Kidney (tissue), 14 donors: Measurements from ENCODE around the gene XPNPEP2. TPM values are rescaled to one million over a fixed set of nuclear protein-coding genes. Genes with fewer than 3 reads are reported as not detected.

ENCODE experiments used
- DNase-seq, 5 donors: peaks; one replicate each; pipeline ENCODE4 v3.0.0-alpha.2; 2013 to 2020
- FAIRE-seq: peaks from 2 replicates; lab custom pipeline; 2012; peaks lifted over from hg19 to GRCh38; lab: Jason Lieb, UNC
- H3K27ac ChIP-seq, 2 donors: one replicate each; pipeline ENCODE4 v1.7.0; 2013; ENCODE audit warnings: low read depth in 2 of 2, low read length in 2 of 2, inconsistent platforms in 1 of 2
- H3K27me3 ChIP-seq: one replicate; pipeline ENCODE4 v1.7.1; 2013; ENCODE audit warnings: low read length, inconsistent platforms; ENCODE audit not compliant: control insufficient read depth, insufficient read depth
- H3K36me3 ChIP-seq, 3 donors: one replicate each; pipeline versions ENCODE4 v1.7.0 to v1.7.1; 2013; ENCODE audit warnings: low read length in 3 of 3, control low read depth in 1 of 3, inconsistent platforms in 1 of 3; ENCODE audit not compliant: insufficient read depth in 3 of 3, control insufficient read depth in 2 of 3
- H3K4me1 ChIP-seq, 3 donors: one replicate each; pipeline versions ENCODE4 v1.7.0 to v1.7.1; 2013; ENCODE audit warnings: low read length in 3 of 3, inconsistent platforms in 1 of 3, low read depth in 1 of 3; ENCODE audit not compliant: control insufficient read depth in 2 of 3, insufficient read depth in 2 of 3
- H3K4me3 ChIP-seq, 3 donors: one replicate each; pipeline versions ENCODE4 v1.7.0 to v1.8.1; 2013; ENCODE audit warnings: low read length in 3 of 3, control low read depth in 1 of 3, inconsistent platforms in 1 of 3
- H3K9ac ChIP-seq, 3 donors: one replicate each; pipeline versions ENCODE4 v1.7.0 to v1.7.1; 2013; ENCODE audit warnings: low read length in 3 of 3, control low read depth in 1 of 3, inconsistent platforms in 1 of 3
- H3K9me3 ChIP-seq, 3 donors: one replicate each; pipeline versions ENCODE4 v1.7.0 to v1.7.1; 2013; ENCODE audit warnings: low read length in 3 of 3, control low read depth in 1 of 3, inconsistent platforms in 1 of 3; ENCODE audit not compliant: control insufficient read depth in 2 of 3, insufficient read depth in 1 of 3
- intact Hi-C: fragments of 100-400 bp; cut with DNase I; formaldehyde crosslinking; loops from one replicate; pipeline ENCODE4 v1.11.1; 2022
- polyA plus RNA-seq: library from polyadenylated mRNA; stranded (reverse); fragments of 350-450 nt; fragmentation: Illumina TruSeq; extraction: RNeasy Lipid Tissue Mini Kit (QIAGEN cat#74804); gene quantifications from one replicate; pipeline ENCODE4 v1.2.3, GENCODE V29; 2014; ENCODE audit warnings: low read depth, low replicate concordance; ENCODE audit not compliant: insufficient read depth
- total RNA-seq: library from RNA; stranded (reverse); fragmentation: NEBNext Ultra II Directional; extraction: Animal tissue kit (Norgen Biotek cat#: 25700); gene quantifications from one replicate; pipeline ENCODE4 v1.2.1, GENCODE V29; 2021
- TF ChIP-seq, protein P1 (sequence below): IDR thresholded peaks from 3 replicates; pipeline ENCODE4 v1.5.1; 2012; ENCODE audit warnings: mild to moderate bottlenecking, moderate library complexity, borderline replicate concordance; ENCODE audit not compliant: insufficient read depth; ENCODE audit errors: extremely low read depth
- donor health status: control.
- donor health status: control.
- donor health status: control.
- donor health status: control.
- donor health status: control.
- donor health status: DM: yes; HTN: yes; CAD: no.
- donor health status: Normal renal cell carcinoma (clear cell type).

The XPNPEP2 gene
- total and polyA plus RNA-seq, 2 donors from 2014 or later = 2.0 to 78.6 TPM

DNA sequence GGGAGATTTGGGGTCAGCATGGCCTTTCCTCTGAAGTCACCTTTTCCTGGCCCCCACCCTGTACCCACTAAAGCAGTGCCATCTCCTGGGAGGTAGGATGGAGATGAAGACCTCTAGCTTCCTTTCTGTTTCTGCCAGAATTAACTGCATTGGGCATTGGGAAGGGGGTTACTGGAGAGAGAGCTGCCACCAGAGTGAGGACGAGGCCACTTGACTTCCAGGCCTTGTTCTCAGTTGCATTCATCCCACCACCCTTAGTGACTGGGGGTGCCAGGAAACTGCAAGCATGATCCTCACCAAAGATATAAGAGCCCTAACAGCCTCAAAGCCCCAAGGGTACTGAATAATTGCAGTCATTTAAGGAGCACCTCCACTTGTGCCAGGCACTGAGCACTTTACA, 56.8 kb downstream of the XPNPEP2 start:
- H3K9me3 ChIP-seq = no peaks in the 10 kb centered on the region
- H3K27me3 ChIP-seq = no peaks in the 10 kb centered on the region
- H3K4me3 ChIP-seq = no peak overlapping the region
- H3K4me1 ChIP-seq = no peaks in the 10 kb centered on the region
- intact Hi-C loops = no loop called here
- TF ChIP-seq, protein P1, sequence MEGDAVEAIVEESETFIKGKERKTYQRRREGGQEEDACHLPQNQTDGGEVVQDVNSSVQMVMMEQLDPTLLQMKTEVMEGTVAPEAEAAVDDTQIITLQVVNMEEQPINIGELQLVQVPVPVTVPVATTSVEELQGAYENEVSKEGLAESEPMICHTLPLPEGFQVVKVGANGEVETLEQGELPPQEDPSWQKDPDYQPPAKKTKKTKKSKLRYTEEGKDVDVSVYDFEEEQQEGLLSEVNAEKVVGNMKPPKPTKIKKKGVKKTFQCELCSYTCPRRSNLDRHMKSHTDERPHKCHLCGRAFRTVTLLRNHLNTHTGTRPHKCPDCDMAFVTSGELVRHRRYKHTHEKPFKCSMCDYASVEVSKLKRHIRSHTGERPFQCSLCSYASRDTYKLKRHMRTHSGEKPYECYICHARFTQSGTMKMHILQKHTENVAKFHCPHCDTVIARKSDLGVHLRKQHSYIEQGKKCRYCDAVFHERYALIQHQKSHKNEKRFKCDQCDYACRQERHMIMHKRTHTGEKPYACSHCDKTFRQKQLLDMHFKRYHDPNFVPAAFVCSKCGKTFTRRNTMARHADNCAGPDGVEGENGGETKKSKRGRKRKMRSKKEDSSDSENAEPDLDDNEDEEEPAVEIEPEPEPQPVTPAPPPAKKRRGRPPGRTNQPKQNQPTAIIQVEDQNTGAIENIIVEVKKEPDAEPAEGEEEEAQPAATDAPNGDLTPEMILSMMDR = no peak
- FAIRE-seq (no peak), DNase-seq (no peak)
- no peak overlapping the region for H3K27ac ChIP-seq
- H3K36me3 ChIP-seq = no peaks in the 10 kb centered on the region
- no peak overlapping the region for H3K9ac ChIP-seq

DNA sequence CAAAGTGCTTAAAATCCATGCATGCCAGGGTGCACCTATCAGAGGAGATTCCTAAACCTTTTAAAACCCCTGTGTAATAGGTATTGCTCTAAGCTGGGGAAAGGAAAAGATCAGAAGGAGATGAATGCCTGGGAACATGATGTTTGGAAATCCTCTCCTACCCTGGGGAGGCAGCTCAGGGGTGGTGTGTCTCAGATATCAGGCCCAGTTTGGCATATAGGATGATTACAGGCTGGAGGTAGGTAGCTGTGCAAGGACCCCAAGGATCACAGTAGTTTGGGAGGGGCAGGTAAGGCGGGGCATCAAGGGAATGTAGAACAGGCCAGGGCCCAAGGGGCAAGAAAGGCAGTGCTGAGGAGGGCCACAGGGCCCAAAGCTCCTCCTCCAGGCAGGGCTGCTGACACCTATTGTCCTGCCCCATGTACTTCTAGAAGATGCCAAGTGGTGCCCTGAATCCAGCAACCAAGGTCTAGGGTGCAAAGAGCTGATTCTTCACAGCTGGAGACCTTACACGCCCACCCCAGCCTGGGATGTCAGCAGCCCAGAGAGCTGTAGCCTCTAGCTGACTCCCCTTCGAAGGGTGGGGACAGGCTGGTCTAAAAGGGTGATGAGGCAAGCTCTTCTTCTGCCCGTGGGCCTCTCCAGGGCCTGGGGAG, 58.6 kb downstream of the XPNPEP2 start:
- Histone ChIP-seq H3K9me3 (no peaks in the 10 kb centered on the region), H3K27me3 (no peaks in the 10 kb centered on the region), H3K27ac (no peak overlapping the region), H3K4me1 (no peaks in the 10 kb centered on the region), H3K9ac (no peak overlapping the region), H3K4me3 (no peak overlapping the region), H3K36me3 (no peaks in the 10 kb centered on the region)
- FAIRE-seq (no peak), DNase-seq (no peak)
- TF ChIP-seq, protein P1 = no peak
- intact Hi-C loops = no loop called here

- H3K9ac ChIP-seq = no peak overlapping the region
- no peak for DNase-seq
- FAIRE-seq = no peak
- H3K4me1 ChIP-seq = no peaks in the 10 kb centered on the region
- TF ChIP-seq, protein P1 = no peak
- H3K9me3 ChIP-seq = no peaks in the 10 kb centered on the region
- H3K36me3 ChIP-seq = no peaks in the 10 kb centered on the region
- H3K4me3 ChIP-seq = no peak overlapping the region
- intact Hi-C loops = no loop called here
- no peak overlapping the region for H3K27ac ChIP-seq
- H3K27me3 ChIP-seq = no peaks in the 10 kb centered on the region
Measured at GRCh38 chrX:129798456-129798855, 59.7 kb downstream of the XPNPEP2 start.

DNA sequence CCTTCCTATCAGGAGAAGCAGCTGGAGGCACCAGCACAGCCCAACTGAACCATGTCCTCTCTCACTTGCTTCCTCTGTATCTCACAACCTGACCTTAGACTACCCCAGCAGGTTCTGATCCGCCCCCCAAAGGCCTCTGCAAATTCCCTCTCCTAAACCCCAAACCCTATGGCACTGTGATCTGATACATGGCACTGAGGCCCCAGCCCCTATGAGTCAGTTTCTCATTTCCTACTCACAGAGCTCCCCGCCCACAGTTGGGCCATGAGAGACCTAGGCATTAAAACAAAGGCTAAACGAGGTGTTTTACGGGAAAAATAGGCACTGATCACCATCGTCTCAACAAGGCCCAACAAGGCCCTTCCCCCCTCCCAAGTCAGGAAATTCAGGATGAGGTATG, 60.1 kb downstream of the XPNPEP2 start:
- Histone ChIP-seq H3K9ac (no peak overlapping the region), H3K4me3 (no peak overlapping the region), H3K9me3 (no peaks in the 10 kb centered on the region), H3K36me3 (no peaks in the 10 kb centered on the region), H3K27ac (no peak overlapping the region), H3K4me1 (no peaks in the 10 kb centered on the region), H3K27me3 (no peaks in the 10 kb centered on the region)
- TF ChIP-seq, protein P1 = no peak
- DNase-seq = no peak
- intact Hi-C loops = no loop called here
- no peak for FAIRE-seq
